Right ventricle myocardium inferior (tissue), 1 donor: ENCODE results near the gene TSACC. TPM values are rescaled to one million over a fixed set of nuclear protein-coding genes. Genes with fewer than 3 reads are reported as not detected.

Experiments
- ATAC-seq: fragments of 200-7000 bp; cut with Tn5 transposase; one replicate; pipeline ENCODE4 v1.9.1; 2020; ENCODE audit warnings: mild to moderate bottlenecking, moderate library complexity
- DNase-seq: peaks from one replicate; pipeline ENCODE4 v3.0.0; 2021; ENCODE audit errors: missing footprints
- intact Hi-C: fragments of 100-400 bp; cut with DNase I; formaldehyde crosslinking; loops from one replicate; pipeline ENCODE4 v1.11.0; 2022
- total RNA-seq: library from RNA; stranded (reverse); fragmentation: NEBNext Ultra II Directional; extraction: Animal tissue kit (Norgen Biotek cat#: 25700); gene quantifications from one replicate; pipeline ENCODE4 v1.2.1, GENCODE V29; 2021
- donor health status: DM: no; HTN: yes; CAD: no; lungs with severe emphysema.

The TSACC gene
- total RNA-seq, 1 donor from 2014 or later = not detected

DNA sequence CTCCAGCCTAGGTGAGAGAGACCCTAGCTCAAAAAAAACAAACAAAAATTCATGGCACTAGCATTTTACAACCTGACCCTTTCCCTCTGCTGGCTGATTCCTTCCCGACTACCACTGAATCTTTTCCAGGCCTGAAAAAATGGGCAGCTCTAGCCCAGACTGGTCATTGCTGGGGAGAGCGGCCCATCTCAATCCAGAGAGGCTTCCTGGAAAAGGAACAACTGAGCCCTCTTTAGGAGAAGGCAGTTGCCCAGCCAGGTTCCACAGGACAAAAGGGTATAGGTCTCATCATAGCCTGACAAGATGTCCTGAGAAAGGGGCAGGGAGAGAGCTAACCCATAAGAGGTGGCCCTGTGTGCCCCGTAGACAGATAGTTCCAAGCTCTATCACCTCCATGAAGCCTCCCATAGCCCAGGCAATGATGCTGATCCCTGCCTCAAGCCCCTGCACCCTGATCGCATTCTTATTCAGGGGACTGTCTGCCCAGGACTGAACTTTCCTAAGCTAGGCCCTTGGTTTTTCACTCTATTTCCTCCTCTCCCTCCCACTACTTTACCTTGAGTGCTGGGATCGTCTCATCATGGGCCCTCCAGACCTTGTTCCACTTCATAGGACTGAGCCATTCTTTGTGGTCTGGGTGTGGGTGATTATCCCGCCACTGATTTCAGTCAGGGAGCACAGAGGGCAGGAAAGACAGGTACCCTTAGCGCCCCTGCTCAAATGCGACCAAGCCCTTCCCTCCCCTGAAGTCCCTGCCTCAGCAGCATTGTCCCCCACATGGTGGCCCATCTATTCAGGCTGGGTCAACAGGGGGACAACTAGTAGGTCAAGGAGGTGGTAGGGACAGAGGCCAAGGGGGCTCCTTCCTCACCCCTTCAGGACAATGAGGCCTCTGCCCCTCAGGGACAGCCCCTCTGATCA lies 48.9 kb downstream of the TSACC start:
- DNase-seq (peak; percentile 30), ATAC-seq (no peak)
- intact Hi-C loops = no loop called here

DNA sequence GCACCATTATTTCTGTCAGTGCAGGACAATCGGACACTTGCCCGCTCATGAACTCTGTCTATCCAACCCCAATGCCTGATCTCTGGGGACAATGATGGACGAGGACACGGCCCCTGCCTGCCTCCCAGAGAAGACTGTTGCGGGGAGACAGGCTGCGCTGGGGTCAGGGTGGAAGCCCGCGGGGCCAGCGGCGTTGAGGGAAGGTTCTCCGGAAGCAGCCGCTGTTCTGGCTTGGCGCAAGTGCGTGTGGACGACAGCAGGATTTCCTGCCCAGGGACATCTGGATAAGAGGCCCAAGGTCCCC lies 49.5 kb downstream of the TSACC start:
- peak; percentile 52 for DNase-seq
- ATAC-seq = no peak
- intact Hi-C loops = no loop called here

GRCh38 chr1:156388174-156389137 lies 50.1 kb downstream of the TSACC start:
- DNase-seq (peak; percentile 61), ATAC-seq (no peak)
- intact Hi-C loops = no loop called here

GRCh38 chr1:156389311-156389710 lies 51.0 kb downstream of the TSACC start:
- intact Hi-C loops = no loop called here
- no peak for ATAC-seq
- no peak for DNase-seq

DNA sequence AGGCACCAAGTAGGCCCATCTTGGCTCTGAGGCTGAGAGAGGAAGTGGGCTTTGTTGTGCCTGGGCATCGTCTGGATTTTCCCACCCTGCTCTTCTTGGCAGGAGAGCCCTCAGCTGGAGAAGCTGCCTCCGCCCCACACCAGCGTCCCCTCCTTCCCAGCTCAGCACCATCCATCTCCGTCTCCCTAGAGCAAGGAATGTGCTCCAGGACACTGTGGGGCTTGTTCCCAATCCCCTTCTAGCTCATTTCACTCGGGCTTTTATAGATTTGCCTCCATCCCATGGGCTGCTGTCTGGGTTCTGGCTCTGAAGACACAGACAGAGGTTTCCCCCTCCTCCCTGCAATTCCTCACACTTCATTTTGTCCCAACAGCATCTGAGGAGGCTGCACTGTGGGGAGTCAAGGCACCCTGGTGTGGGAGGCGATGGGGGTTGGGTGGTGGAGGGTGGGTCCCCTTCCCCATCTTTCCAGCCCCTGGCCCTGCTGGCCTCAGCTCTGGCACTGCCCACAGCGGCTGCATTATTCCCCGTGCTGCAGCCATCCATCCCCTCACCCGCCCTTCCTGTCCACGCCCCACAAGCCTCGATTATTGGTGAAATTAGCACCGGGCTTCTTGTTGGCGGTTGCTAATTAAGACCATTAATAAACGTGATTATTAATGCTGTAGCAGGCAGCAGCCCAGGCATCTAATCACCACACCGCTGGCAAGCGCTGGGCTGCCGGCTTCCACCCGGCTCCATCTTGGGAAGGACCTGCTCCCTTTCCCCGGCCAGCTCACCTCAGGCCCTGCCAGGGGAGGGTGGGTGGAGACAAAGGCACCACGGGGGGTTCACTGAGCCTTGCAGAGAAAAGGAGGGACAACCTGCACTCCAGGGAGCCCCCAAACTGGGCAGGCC lies 52.4 kb downstream of the TSACC start:
- intact Hi-C loops = no loop called here
- DNase-seq = peak; percentile 15

DNA sequence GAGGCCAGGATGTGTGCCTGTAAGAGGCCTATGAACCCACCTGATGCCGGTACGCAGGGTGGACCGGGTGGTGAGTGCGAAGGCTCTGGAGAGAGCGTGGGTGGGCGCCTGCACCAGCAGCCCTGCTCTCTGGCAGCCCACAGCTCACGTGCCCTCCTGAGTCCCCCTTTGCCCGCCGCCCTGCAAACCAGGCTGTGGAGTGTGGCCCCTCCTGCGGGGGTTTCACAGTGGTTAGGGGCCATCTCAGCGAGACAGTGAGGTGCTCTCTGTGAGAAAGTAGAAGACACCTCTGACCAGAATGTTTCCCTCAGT lies 53.0 kb downstream of the TSACC start:
- no peak for ATAC-seq
- DNase-seq = peak; percentile 60
- intact Hi-C loops = no loop called here

More for the DNA sequence above, 52.4 kb downstream of the TSACC start:
- ATAC-seq = no peak

DNA sequence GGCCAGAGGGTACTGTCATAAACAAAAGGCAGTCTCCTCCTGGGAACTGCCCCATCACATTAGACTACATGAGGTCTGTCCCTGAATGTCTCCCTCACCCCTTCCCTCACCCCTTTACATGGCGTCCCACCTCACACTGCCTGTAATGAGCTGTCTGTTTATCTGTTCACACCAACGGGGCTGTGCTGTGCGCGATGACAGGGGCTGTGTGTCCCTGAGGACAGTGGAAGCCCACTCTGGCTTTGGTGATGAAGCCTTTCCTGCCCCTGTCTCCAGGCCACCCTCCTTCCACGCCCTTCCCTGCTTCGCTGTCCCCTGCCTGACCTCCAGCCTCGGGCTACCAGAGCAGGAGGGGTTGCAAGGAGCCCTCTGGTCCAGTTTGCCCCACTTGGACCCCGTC lies 53.4 kb downstream of the TSACC start:
- DNase-seq (peak; percentile 25), ATAC-seq (no peak)
- intact Hi-C loops = no loop called here

DNA sequence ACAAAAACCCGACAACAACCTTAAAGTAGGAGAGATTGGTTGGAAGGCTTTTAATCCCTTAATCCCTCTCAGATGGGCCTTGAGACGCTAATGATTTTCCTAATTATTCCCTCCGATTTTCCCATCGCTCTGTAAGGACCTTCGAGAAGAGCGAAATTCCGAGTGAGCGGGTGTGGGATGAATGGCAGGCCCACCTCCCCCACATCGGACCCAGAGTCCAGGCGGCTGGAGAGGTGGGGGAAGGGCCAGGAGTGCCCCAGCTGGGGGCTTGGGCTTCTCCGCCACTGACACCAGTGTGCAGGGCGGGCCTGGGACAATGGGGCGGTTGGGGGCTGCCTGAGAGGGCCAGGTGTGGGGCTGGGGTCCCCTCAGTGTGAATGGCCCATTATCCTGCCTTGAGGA lies 54.1 kb downstream of the TSACC start:
- intact Hi-C loops = no loop called here
- no peak for DNase-seq
- ATAC-seq = no peak

GRCh38 chr1:156393095-156393494 lies 54.8 kb downstream of the TSACC start:
- intact Hi-C loops = no loop called here
- ATAC-seq (no peak), DNase-seq (no peak)

DNA sequence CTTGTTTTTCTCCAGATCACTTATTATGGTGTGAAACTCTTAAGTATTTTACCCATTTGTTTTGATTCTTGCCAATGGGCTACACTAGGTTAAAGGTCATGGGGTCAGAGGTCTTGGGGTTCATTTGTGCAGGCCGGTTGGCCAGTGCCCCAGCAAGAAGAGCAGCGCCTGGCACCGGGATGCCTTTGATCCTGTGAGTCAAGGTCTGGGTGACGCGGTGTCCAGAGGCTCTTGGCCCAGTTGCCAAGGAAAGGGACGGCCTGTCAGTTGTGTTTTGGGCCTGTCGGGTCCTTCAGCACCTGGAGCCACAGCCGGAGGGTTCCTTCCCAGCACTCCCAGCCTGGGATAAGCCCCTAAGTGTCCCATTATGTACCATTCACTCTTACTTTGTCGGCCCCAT lies 55.8 kb downstream of the TSACC start:
- intact Hi-C loops = no loop called here
- ATAC-seq (no peak), DNase-seq (no peak)

- intact Hi-C loops = no loop called here
- no peak for DNase-seq
- no peak for ATAC-seq
Observed at GRCh38 chr1:156394835-156395461, 56.6 kb downstream of the TSACC start.

Other genes starting within 250 kb of the TSACC start
- gene LMNA, start 223.8 kb upstream of the TSACC start, total RNA-seq = 288 TPM
- 2.2 TPM for gene SEMA4A, start 184.9 kb upstream of the TSACC start, total RNA-seq
- gene SLC25A44, start 144.4 kb upstream of the TSACC start, total RNA-seq = 16.3 TPM
- gene PMF1, start 125.5 kb upstream of the TSACC start, total RNA-seq = 68.6 TPM
- gene BGLAP, start 96.3 kb upstream of the TSACC start, total RNA-seq = 0.32 TPM
- gene PAQR6, start 90.5 kb upstream of the TSACC start, total RNA-seq = 0.54 TPM
- gene SMG5, start 55.7 kb upstream of the TSACC start, total RNA-seq = 91.6 TPM
- gene TMEM79, start 54.2 kb upstream of the TSACC start, total RNA-seq = 1.4 TPM
- gene GLMP, start 42.8 kb upstream of the TSACC start, total RNA-seq = 16.4 TPM
- not detected for gene VHLL, start 39.2 kb upstream of the TSACC start, total RNA-seq
- 137 TPM for gene CCT3, start 234 bp upstream of the TSACC start, total RNA-seq
- not detected for gene RHBG, start 30.7 kb downstream of the TSACC start, total RNA-seq
- 99.7 TPM for gene MEF2D, start 162.2 kb downstream of the TSACC start, total RNA-seq
- gene IQGAP3, start 234.0 kb downstream of the TSACC start, total RNA-seq = 1.2 TPM
- gene TTC24, start 241.2 kb downstream of the TSACC start, total RNA-seq = not detected